SK-N-MC (cell line): ENCODE data around the gene UCP3.
"Not testable (repeated sequence)": the region's sequence is repeated elsewhere in the genome, so short reads cannot be mapped to it uniquely, and the experiment has no call there.

Experiments
- DNase-seq: peaks from one replicate; pipeline ENCODE4 v3.0.0-alpha.2; 2011; ENCODE audit warnings: low read depth, low spot score
- H3K27ac ChIP-seq: fragments of 200-600 bp; sonication (generic); 2 replicates; pipeline ENCODE4 v1.5.1; 2016; ENCODE audit warnings: mixed run types
- H3K36me3 ChIP-seq: fragments of 200-600 bp; sonication (generic); 2 replicates; pipeline ENCODE4 v1.6.1; 2017; ENCODE audit warnings: antibody characterized with exemption, low read length, mixed read lengths; ENCODE audit not compliant: insufficient read depth
- H3K4me3 ChIP-seq: fragments of 200-600 bp; sonication (generic); 2 replicates; pipeline ENCODE4 v1.5.1; 2016
- H3K9ac ChIP-seq: fragments of 200-600 bp; sonication (generic); 2 replicates; pipeline ENCODE4 v1.8.0; 2017; ENCODE audit warnings: mixed run types, mixed read lengths; ENCODE audit not compliant: insufficient read length
- H3K9me3 ChIP-seq: fragments of 200-600 bp; sonication (generic); 2 replicates; pipeline ENCODE4 v1.6.1; 2017; ENCODE audit warnings: low read depth, mild to moderate bottlenecking, antibody characterized with exemption, low read length, moderate library complexity, mixed read lengths
- EZH2 ChIP-seq: fragments of 200-600 bp; sonication (generic); IDR thresholded peaks from one replicate; pipeline ENCODE4 v1.6.1; 2017; ENCODE audit warnings: antibody characterized with exemption
- FOXP2 ChIP-seq: optimal IDR thresholded peaks from 2 replicates; pipeline ENCODE3; 2011; ENCODE audit warnings: mild to moderate bottlenecking, moderate library complexity; ENCODE audit not compliant: insufficient read depth; ENCODE audit errors: extremely low read length, control extremely low read depth
- POLR2AphosphoS5 ChIP-seq: IDR thresholded peaks from 2 replicates; pipeline ENCODE4 v1.6.1; 2012; ENCODE audit warnings: mild to moderate bottlenecking, low read depth, low read length, borderline replicate concordance

Gene UCP3

DNA sequence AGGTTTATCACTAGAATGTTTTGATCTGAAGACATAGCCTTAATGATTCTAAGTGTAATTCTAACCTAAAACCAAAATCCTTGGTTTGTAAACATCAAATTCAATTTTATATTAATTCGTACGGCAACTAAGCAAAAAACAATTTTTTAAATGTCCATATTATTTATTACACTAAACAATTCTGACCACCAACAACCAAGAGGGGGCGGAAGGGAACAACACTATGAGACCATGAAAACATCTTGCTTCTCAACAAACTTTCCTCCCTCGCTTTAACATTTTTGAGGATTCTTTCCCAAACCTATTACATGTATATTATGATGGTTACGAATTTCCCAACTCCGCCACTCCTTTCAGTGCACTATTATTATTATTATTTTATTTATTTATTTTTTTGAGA lies 19.7 kb downstream of the UCP3 start:
- Histone ChIP-seq H3K4me3 (no peak overlapping the region), H3K9me3 (no peaks in the 10 kb centered on the region), H3K27ac (no peak overlapping the region), H3K9ac (no peak overlapping the region), H3K36me3 (no peaks in the 10 kb centered on the region)
- TF ChIP-seq EZH2 (no peak), FOXP2 (no peak), POLR2AphosphoS5 (no peak)
- DNase-seq: no peak

- H3K4me3 ChIP-seq: no peak overlapping the region
- no peak for TF ChIP-seq FOXP2
- no peak for TF ChIP-seq POLR2AphosphoS5
- TF ChIP-seq EZH2: no peak
- no peaks in the 10 kb centered on the region for H3K36me3 ChIP-seq
- no peaks in the 10 kb centered on the region for H3K9me3 ChIP-seq
- H3K9ac ChIP-seq: no peak overlapping the region
- no peak overlapping the region for H3K27ac ChIP-seq
- DNase-seq: no peak
These were observed 20.7 kb downstream of the UCP3 start for GRCh38 chr11:73988227-73988626.

- H3K36me3 ChIP-seq, H3K9ac ChIP-seq, H3K9me3 ChIP-seq, H3K27ac ChIP-seq, H3K4me3 ChIP-seq, DNase-seq: not testable (repeated sequence)
These were observed 23.2 kb downstream of the UCP3 start for GRCh38 chr11:73985661-73986060.

- no peaks in the 10 kb centered on the region for H3K9me3 ChIP-seq
- no peak for DNase-seq
- peak overlapping the region; percentile 70 for H3K9ac ChIP-seq
- peaks cover 18% of the 10 kb centered on the region for H3K36me3 ChIP-seq
- TF ChIP-seq POLR2AphosphoS5 (no peak), EZH2 (no peak), FOXP2 (no peak)
- H3K27ac ChIP-seq: peak overlapping the region; percentile 70; the same call in 1 of the 2 replicates
- peak overlapping the region; percentile 84 for H3K4me3 ChIP-seq
These were observed 24.9 kb downstream of the UCP3 start for GRCh38 chr11:73983741-73984538.

- Histone ChIP-seq H3K27ac (peak overlapping the region; percentile 76), H3K4me3 (peak overlapping the region; percentile 84), H3K36me3 (peaks cover 26% of the 10 kb centered on the region), H3K9me3 (no peaks in the 10 kb centered on the region), H3K9ac (peak overlapping the region; percentile 73)
- peak; percentile 65; the same call in 1 of the 2 replicates for TF ChIP-seq POLR2AphosphoS5
- no peak for TF ChIP-seq FOXP2
- no peak for DNase-seq
These were observed 25.7 kb downstream of the UCP3 start for GRCh38 chr11:73982990-73983740.

GRCh38 chr11:73982595-73982989 lies 26.3 kb downstream of the UCP3 start, which contains the start of gene UCP2:
TSS of gene UCP2 (minus strand) at chr11:73982843. CDS start at chr11:73978378, 4,465 bp downstream.
- TF ChIP-seq POLR2AphosphoS5 (peak; percentile 92), FOXP2 (no peak)
- Histone ChIP-seq H3K27ac (peak within 1 kb of the TSS; percentile 76), H3K9ac (peak within 1 kb of the TSS; percentile 90), H3K9me3 (no peaks in the 10 kb centered on the region), H3K4me3 (peak within 1 kb of the TSS; percentile 84), H3K36me3 (peaks cover 32% of the 10 kb centered on the region)
- no peak for DNase-seq

- Histone ChIP-seq H3K9ac (peak overlapping the region; percentile 90), H3K4me3 (peak overlapping the region; percentile 84), H3K36me3 (peaks cover 45% of the 10 kb centered on the region), H3K27ac (no peak overlapping the region), H3K9me3 (no peaks in the 10 kb centered on the region)
- DNase-seq: no peak
- TF ChIP-seq POLR2AphosphoS5: no peak; the same call in 1 of the 2 replicates
- TF ChIP-seq EZH2: no peak
- TF ChIP-seq FOXP2: no peak
These were observed 27.7 kb downstream of the UCP3 start for GRCh38 chr11:73981051-73981805.

DNA sequence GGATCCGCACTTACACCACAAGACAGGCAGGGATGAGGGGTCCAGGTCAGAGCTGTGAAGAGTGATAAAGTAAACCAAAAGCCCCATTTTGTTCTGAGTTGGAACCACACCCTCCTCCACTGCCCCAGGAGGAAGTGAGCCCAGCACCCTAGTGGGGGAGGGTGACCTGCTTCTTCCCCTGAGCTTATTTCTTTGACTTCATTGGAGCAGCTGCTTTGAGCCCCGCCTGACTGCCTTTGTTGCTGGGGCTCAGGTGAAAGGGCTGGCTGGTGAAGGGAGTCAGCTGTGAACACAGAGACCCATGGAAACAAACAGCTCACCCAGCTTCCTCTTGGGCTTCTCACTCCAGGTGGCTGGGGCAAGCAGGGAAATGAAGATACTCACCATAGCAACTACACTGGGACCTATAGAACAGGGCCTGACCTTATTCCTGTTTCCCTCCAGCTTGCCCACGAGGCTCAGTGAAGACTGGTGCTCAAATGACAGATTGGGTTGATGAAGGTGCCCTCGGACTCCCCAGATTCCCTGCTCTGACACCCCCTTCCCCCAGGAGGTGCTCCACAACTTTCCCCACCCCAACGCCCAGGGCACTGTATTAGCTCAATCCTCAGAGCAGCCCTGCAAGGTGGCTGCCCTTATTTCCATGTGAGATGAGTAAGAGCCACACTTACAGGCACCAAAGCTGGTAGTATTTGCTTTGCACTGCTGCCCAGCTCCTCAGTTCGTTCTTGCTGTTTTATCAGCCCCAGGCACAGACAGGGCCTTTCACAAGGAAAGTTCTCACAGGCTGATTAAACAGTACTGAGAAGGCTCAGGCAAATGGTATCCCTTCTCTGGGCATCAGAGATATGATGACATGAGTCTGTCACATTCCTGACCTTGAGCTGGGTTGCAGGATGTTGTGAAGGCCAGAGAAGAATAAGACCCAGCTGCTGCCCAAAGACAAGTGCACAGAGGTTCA lies 28.6 kb downstream of the UCP3 start:
- Histone ChIP-seq H3K36me3 (peaks cover 54% of the 10 kb centered on the region), H3K9ac (no peak overlapping the region), H3K27ac (no peak overlapping the region), H3K4me3 (no peak overlapping the region), H3K9me3 (no peaks in the 10 kb centered on the region)
- TF ChIP-seq FOXP2: no peak
- no peak for TF ChIP-seq EZH2
- no peak for TF ChIP-seq POLR2AphosphoS5
- DNase-seq: no peak
